GM12878 (cell line): ENCODE results near the gene ING3.

ENCODE experiments used
- SIN3A ChIP-seq: IDR thresholded peaks from 2 replicates; pipeline ENCODE4 v1.6.1; 2012; ENCODE audit warnings: low read depth, low read length, improper control_type of control experiment
- SREBF2 ChIP-seq: IDR thresholded peaks from 2 replicates; pipeline ENCODE4 v1.6.1; 2012; ENCODE audit warnings: mild to moderate bottlenecking, low read length
- TF ChIP-seq, protein P1 (sequence below): fragments of 450-650 bp; formaldehyde crosslinking; IDR thresholded peaks from 2 replicates; pipeline ENCODE4 v1.4.0; 2022; ENCODE audit warnings: mild to moderate bottlenecking, moderate library complexity

GRCh38 chr7:120944826-120945562 is 5.6 kb upstream of the ING3 start:
- TF ChIP-seq, protein P1, sequence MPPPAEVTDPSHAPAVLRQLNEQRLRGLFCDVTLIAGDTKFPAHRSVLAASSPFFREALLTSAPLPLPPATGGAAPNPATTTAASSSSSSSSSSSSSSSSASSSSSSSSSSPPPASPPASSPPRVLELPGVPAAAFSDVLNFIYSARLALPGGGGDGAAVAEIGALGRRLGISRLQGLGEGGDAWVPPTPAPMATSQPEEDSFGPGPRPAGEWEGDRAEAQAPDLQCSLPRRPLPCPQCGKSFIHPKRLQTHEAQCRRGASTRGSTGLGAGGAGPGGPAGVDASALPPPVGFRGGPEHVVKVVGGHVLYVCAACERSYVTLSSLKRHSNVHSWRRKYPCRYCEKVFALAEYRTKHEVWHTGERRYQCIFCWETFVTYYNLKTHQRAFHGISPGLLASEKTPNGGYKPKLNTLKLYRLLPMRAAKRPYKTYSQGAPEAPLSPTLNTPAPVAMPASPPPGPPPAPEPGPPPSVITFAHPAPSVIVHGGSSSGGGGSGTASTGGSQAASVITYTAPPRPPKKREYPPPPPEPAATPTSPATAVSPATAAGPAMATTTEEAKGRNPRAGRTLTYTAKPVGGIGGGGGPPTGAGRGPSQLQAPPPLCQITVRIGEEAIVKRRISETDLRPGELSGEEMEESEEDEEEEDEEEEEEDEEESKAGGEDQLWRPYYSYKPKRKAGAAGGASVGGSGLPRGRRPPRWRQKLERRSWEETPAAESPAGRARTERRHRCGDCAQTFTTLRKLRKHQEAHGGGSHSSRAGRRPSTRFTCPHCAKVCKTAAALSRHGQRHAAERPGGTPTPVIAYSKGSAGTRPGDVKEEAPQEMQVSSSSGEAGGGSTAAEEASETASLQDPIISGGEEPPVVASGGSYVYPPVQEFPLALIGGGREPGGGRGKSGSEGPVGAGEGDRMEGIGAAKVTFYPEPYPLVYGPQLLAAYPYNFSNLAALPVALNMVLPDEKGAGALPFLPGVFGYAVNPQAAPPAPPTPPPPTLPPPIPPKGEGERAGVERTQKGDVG (CRISPR knock-in tag) = no peak
- no peak for TF ChIP-seq SIN3A
- TF ChIP-seq SREBF2 = no peak
